ENCODE data around the gene MDM2.

- TF ChIP-seq CTCF (conservative IDR thresholded peaks at IDR 0.05) (no peak), ZFX (IDR thresholded peaks at IDR 0.05) (no peak)
Observed at GRCh38 chr12:68868043-68868790, 60.2 kb downstream of the MDM2 start.

All from C4-2B (cell line).